Sigmoid colon (tissue), 7 donors: ENCODE measurements around the gene SLC6A12. TPM values are rescaled to one million over a fixed set of nuclear protein-coding genes. Genes with fewer than 3 reads are reported as not detected.

Experiments
- DNase-seq: peaks from one replicate; pipeline ENCODE4 v3.0.0-alpha.2; 2019
- H3K27ac ChIP-seq, 4 donors: fragments of 200-600 bp; sonication (generic); one replicate each; pipeline ENCODE4 v1.5.1; 2016 to 2019; ENCODE audit warnings: mild to moderate bottlenecking in 1 of 4
- H3K27me3 ChIP-seq, 3 donors: fragments of 200-600 bp; sonication (generic); one replicate each; pipeline ENCODE4 v1.5.1; 2019; ENCODE audit warnings: mild to moderate bottlenecking in 1 of 3
- H3K36me3 ChIP-seq, 4 donors: fragments of 200-600 bp; sonication (generic); one replicate each; pipeline ENCODE4 v1.5.1; 2016 to 2019
- H3K4me1 ChIP-seq, 4 donors: fragments of 200-600 bp; sonication (generic); one replicate each; pipeline ENCODE4 v1.5.1; 2017 to 2019
- H3K4me3 ChIP-seq, 4 donors: fragments of 200-600 bp; sonication (generic); one replicate each; pipeline ENCODE4 v1.5.1; 2017 to 2019; ENCODE audit warnings: mild to moderate bottlenecking in 2 of 4, moderate library complexity in 1 of 4
- H3K9me3 ChIP-seq, 4 donors: fragments of 200-600 bp in 3 of 4; sonication (generic) in 3 of 4; one replicate each; pipeline versions ENCODE4 v1.5.1 to v1.6.1; 2013 to 2019
- CTCF ChIP-seq, 4 experiments: fragments of 450-650 bp in 3 of 4; fragments of 200-600 bp in 1 of 4; IDR thresholded peaks; one replicate each; pipeline ENCODE4 v1.5.1; 2016 to 2019; ENCODE audit warnings: antibody characterized with exemption in 4 of 4, mild to moderate bottlenecking in 3 of 4, moderate library complexity in 2 of 4
- EP300 ChIP-seq, 4 donors: sonication (generic); formaldehyde crosslinking; IDR thresholded peaks; one replicate each; pipeline ENCODE4 v1.6.1; 2017; ENCODE audit warnings: antibody characterized with exemption in 4 of 4
- POLR2A ChIP-seq, 2 donors: fragments of 450-650 bp; IDR thresholded peaks; one replicate each; pipeline ENCODE4 v1.6.1; 2016; ENCODE audit warnings: antibody characterized with exemption in 2 of 2, mild to moderate bottlenecking in 2 of 2, moderate library complexity in 2 of 2
- POLR2AphosphoS5 ChIP-seq, 4 donors: sonication (generic); formaldehyde crosslinking; IDR thresholded peaks; one replicate each; pipeline ENCODE4 v1.6.1; 2017; ENCODE audit warnings: antibody characterized with exemption in 4 of 4
- WGBS, 2 donors: extraction: QIAGEN DNeasy Blood & Tissue Kit; methylation state at CpG; one replicate each; pipeline ENCODE4 v1.1.7; 2013; 5-methylcytosine and 5-hydroxymethylcytosine counted together
- intact Hi-C: fragments of 100-400 bp; cut with DNase I; formaldehyde crosslinking; loops from one replicate; pipeline ENCODE4 v1.15.1; 2023
- polyA plus RNA-seq, 3 donors: library from polyadenylated mRNA; stranded (reverse); fragments of 200-250 nt; gene quantifications; one replicate each; pipeline ENCODE4 v1.2.3, GENCODE V29; 2013
- total RNA-seq, 4 donors: library from RNA; depleted of rRNA; stranded (reverse); fragments of >200 nt; gene quantifications; one replicate each; pipeline ENCODE4 v1.1.0, GENCODE V29; 2016
- donor health status: healthy with polysubstance abuse.
- donor health status: Bipolar disorder and iron deficiency.
- donor health status: healthy.

Gene SLC6A12
- total and polyA plus RNA-seq, 7 donors, result 0.28 to 4.2 (median 2.1) TPM; not detected in 2

- no peaks in the 10 kb centered on the region for H3K36me3 ChIP-seq
- H3K27ac ChIP-seq, result no peak overlapping the region
- no peaks in the 10 kb centered on the region for H3K4me1 ChIP-seq
- DNase-seq, result no peak
- no peaks in the 10 kb centered on the region for H3K9me3 ChIP-seq
- no peak overlapping the region for H3K4me3 ChIP-seq
- peaks cover 0 to 8% (median 0%) of the 10 kb centered on the region in 3 donors for H3K27me3 ChIP-seq
- 87 to 89% methylated on average over 18 of the region's 18 CpGs for WGBS, 2 donors
- TF ChIP-seq POLR2A (IDR thresholded peaks at IDR 0.05), result no peak
- TF ChIP-seq CTCF (IDR thresholded peaks at IDR 0.05), result no peak
- TF ChIP-seq EP300 (IDR thresholded peaks at IDR 0.05), result no peak
- TF ChIP-seq POLR2AphosphoS5 (IDR thresholded peaks at IDR 0.05), result no peak
- intact Hi-C loops, result no loop called here
These were observed 65.1 kb downstream of the SLC6A12 start for GRCh38 chr12:148676-149416.

- Histone ChIP-seq H3K4me3 (no peak overlapping the region), H3K4me1 (no peaks in the 10 kb centered on the region), H3K27me3 (no peaks in the 10 kb centered on the region), H3K36me3 (no peaks in the 10 kb centered on the region), H3K27ac (no peak overlapping the region), H3K9me3 (no peaks in the 10 kb centered on the region)
- DNase-seq, result no peak
- intact Hi-C loops, result no loop called here
- WGBS, 2 donors, result 90 to 91% methylated on average over 9 of the region's 9 CpGs
- TF ChIP-seq EP300 (IDR thresholded peaks at IDR 0.05), result no peak
- TF ChIP-seq POLR2AphosphoS5 (IDR thresholded peaks at IDR 0.05), result no peak
- TF ChIP-seq CTCF (IDR thresholded peaks at IDR 0.05), result no peak
- no peak for TF ChIP-seq POLR2A (IDR thresholded peaks at IDR 0.05)
These were observed 66.7 kb downstream of the SLC6A12 start for GRCh38 chr12:147242-147641.

GRCh38 chr12:145369-145960 is 68.5 kb downstream of the SLC6A12 start:
- TF ChIP-seq POLR2A (IDR thresholded peaks at IDR 0.05) (no peak), CTCF (IDR thresholded peaks at IDR 0.05) (no peak), POLR2AphosphoS5 (IDR thresholded peaks at IDR 0.05) (no peak), EP300 (IDR thresholded peaks at IDR 0.05) (no peak)
- Histone ChIP-seq H3K9me3 (no peaks in the 10 kb centered on the region), H3K27me3 (peaks cover 0 to 9% (median 0%) of the 10 kb centered on the region in 3 donors), H3K4me3 (no peak overlapping the region), H3K4me1 (no peaks in the 10 kb centered on the region), H3K27ac (no peak overlapping the region), H3K36me3 (no peaks in the 10 kb centered on the region)
- no peak for DNase-seq
- intact Hi-C loops, result no loop called here
- WGBS, 2 donors, result 81 to 83% methylated on average over 14 of the region's 14 CpGs

- Histone ChIP-seq H3K27ac (no peak overlapping the region), H3K36me3 (no peaks in the 10 kb centered on the region), H3K4me3 (no peak overlapping the region), H3K27me3 (peaks cover 0 to 16% (median 0%) of the 10 kb centered on the region in 3 donors), H3K9me3 (no peaks in the 10 kb centered on the region), H3K4me1 (peaks cover 0 to 3% (median under 1%) of the 10 kb centered on the region in 4 donors)
- 30 to 61% methylated on average over 5 of the region's 5 CpGs for WGBS, 2 donors
- TF ChIP-seq POLR2A (IDR thresholded peaks at IDR 0.05) (no peak), POLR2AphosphoS5 (IDR thresholded peaks at IDR 0.05) (no peak)
- intact Hi-C loops, result no loop called here
- no peak for DNase-seq
These were observed 69.2 kb downstream of the SLC6A12 start for GRCh38 chr12:144650-145284.

- H3K36me3 ChIP-seq, result no peaks in the 10 kb centered on the region
- no peak overlapping the region for H3K27ac ChIP-seq
- peaks cover 0 to 23% (median 6%) of the 10 kb centered on the region in 3 donors for H3K27me3 ChIP-seq
- no peaks in the 10 kb centered on the region for H3K9me3 ChIP-seq
- no peak overlapping the region for H3K4me3 ChIP-seq
- TF ChIP-seq POLR2AphosphoS5 (IDR thresholded peaks at IDR 0.05), result no peak
- no peak for TF ChIP-seq POLR2A (IDR thresholded peaks at IDR 0.05)
- no peak for TF ChIP-seq EP300 (IDR thresholded peaks at IDR 0.05)
- WGBS, 2 donors, result 23 to 63% methylated on average over 19 of the region's 19 CpGs
- intact Hi-C loops, result no loop called here
- no peak for DNase-seq
- peaks cover 0 to 10% (median 5%) of the 10 kb centered on the region in 4 donors for H3K4me1 ChIP-seq
These were observed 69.8 kb downstream of the SLC6A12 start for GRCh38 chr12:143964-144649.
